Measurements from ENCODE around the gene TBC1D32. TPM values are rescaled to one million over a fixed set of nuclear protein-coding genes. Genes with fewer than 3 reads are reported as not detected.
"Not testable (repeated sequence)": the region's sequence is repeated elsewhere in the genome, so short reads cannot be mapped to it uniquely, and the experiment has no call there.

The TBC1D32 gene
- total RNA-seq, 1 donor from 2014 or later, result 8.9 TPM

DNA sequence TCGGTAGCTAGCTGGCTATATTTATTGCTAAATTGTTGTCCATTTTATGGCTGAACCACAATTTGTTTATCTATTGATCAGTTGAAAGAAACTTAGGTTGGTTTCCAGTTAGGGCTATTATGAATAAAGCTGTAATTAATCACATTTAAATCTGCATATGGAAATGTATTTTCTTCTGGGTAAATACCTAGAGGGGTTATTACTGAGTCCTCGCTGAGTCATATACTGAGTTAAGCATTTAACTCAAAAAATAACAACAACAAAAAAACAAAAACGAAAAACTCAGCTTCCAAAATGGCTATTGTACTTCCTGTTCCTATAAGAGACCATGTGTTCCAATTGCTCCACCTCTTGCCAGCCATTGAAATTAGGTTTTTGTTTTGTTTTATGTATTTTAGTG lies 258.2 kb downstream of the TBC1D32 start:
- Histone ChIP-seq H3K4me3 (ENCODE audit: insufficient read depth, low read depth, low read length) (no peak overlapping the region), H3K79me2 (ENCODE audit: insufficient read depth, low read length) (no peaks in the 10 kb centered on the region), H4K20me1 (ENCODE audit: insufficient read depth, low read length) (no peaks in the 10 kb centered on the region), H3K36me3 (ENCODE audit: insufficient read depth, low read length) (no peaks in the 10 kb centered on the region), H3K9me3 (ENCODE audit: insufficient read depth, low read depth, low read length) (no peaks in the 10 kb centered on the region), H3K27me3 (ENCODE audit: insufficient read depth, low read length) (no peaks in the 10 kb centered on the region), H3K4me2 (ENCODE audit: low read length) (no peak overlapping the region), H3K27ac (ENCODE audit: low read depth, low read length) (no peak overlapping the region), H3K9ac (ENCODE audit: low read length) (no peak overlapping the region), H3K4me1 (ENCODE audit: insufficient read depth, low read length) (no peaks in the 10 kb centered on the region), H2AFZ (ENCODE audit: low read depth, low read length) (no peak overlapping the region)
- H3K36me3 Mint-ChIP-seq (ENCODE audit: low read depth, unreplicated experiment), result no peaks in the 10 kb centered on the region
- DNase-seq (ENCODE audit: low read depth) (no peak), FAIRE-seq (no peak)
- no peaks in the 10 kb centered on the region for H3K27me3 Mint-ChIP-seq (ENCODE audit: low read depth, unreplicated experiment)
- H3K9me3 Mint-ChIP-seq (ENCODE audit: unreplicated experiment), result no peaks in the 10 kb centered on the region
- H3K4me3 Mint-ChIP-seq (ENCODE audit: unreplicated experiment), result no peak overlapping the region
- TF ChIP-seq, protein P1, sequence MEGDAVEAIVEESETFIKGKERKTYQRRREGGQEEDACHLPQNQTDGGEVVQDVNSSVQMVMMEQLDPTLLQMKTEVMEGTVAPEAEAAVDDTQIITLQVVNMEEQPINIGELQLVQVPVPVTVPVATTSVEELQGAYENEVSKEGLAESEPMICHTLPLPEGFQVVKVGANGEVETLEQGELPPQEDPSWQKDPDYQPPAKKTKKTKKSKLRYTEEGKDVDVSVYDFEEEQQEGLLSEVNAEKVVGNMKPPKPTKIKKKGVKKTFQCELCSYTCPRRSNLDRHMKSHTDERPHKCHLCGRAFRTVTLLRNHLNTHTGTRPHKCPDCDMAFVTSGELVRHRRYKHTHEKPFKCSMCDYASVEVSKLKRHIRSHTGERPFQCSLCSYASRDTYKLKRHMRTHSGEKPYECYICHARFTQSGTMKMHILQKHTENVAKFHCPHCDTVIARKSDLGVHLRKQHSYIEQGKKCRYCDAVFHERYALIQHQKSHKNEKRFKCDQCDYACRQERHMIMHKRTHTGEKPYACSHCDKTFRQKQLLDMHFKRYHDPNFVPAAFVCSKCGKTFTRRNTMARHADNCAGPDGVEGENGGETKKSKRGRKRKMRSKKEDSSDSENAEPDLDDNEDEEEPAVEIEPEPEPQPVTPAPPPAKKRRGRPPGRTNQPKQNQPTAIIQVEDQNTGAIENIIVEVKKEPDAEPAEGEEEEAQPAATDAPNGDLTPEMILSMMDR (IDR thresholded peaks at IDR 0.05; ENCODE audit: insufficient read depth, low read depth, low read length), result no peak
- no peak for TF ChIP-seq EZH2 (IDR thresholded peaks at IDR 0.05; ENCODE audit: insufficient read depth, low read length)
- H3K27ac Mint-ChIP-seq (ENCODE audit: unreplicated experiment), result peak overlapping the region; percentile 1
- H3K4me1 Mint-ChIP-seq (ENCODE audit: low read depth, unreplicated experiment), result no peaks in the 10 kb centered on the region

DNA sequence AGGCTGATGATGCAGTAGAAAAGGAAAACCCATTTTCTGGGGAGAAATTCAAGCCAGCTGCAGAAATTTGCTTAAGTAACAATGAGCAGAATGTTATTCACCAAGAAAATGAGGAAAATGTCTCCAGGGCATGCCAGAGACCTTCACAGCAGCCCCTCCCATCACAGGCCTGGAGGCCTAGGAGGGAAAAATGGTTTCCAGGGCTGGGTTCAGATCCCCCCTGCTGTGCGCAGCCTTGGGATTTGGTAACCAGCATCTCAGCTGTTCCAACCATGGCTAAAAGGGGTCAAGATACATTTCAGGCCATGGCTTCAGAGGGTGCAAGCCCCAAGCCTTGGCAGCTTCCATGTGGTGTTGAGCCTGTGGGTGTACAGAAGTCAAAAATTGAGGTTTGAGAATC lies 265.5 kb downstream of the TBC1D32 start:
- H3K36me3 ChIP-seq (ENCODE audit: insufficient read depth, low read length); FAIRE-seq; DNase-seq (ENCODE audit: low read depth); H3K27ac ChIP-seq (ENCODE audit: low read depth, low read length); H3K4me3 ChIP-seq (ENCODE audit: insufficient read depth, low read depth, low read length); H3K4me2 ChIP-seq (ENCODE audit: low read length); H2AFZ ChIP-seq (ENCODE audit: low read depth, low read length); H3K4me1 ChIP-seq (ENCODE audit: insufficient read depth, low read length); H3K27ac Mint-ChIP-seq (ENCODE audit: unreplicated experiment); H4K20me1 ChIP-seq (ENCODE audit: insufficient read depth, low read length); H3K27me3 ChIP-seq (ENCODE audit: insufficient read depth, low read length); H3K4me3 Mint-ChIP-seq (ENCODE audit: unreplicated experiment); H3K4me1 Mint-ChIP-seq (ENCODE audit: low read depth, unreplicated experiment); H3K27me3 Mint-ChIP-seq (ENCODE audit: low read depth, unreplicated experiment); H3K9ac ChIP-seq (ENCODE audit: low read length); H3K9me3 ChIP-seq (ENCODE audit: insufficient read depth, low read depth, low read length); H3K79me2 ChIP-seq (ENCODE audit: insufficient read depth, low read length): not testable (repeated sequence)
- peaks cover 12% of the 10 kb centered on the region for H3K36me3 Mint-ChIP-seq (ENCODE audit: low read depth, unreplicated experiment)
- H3K9me3 Mint-ChIP-seq (ENCODE audit: unreplicated experiment), result peaks cover 15% of the 10 kb centered on the region

DNA sequence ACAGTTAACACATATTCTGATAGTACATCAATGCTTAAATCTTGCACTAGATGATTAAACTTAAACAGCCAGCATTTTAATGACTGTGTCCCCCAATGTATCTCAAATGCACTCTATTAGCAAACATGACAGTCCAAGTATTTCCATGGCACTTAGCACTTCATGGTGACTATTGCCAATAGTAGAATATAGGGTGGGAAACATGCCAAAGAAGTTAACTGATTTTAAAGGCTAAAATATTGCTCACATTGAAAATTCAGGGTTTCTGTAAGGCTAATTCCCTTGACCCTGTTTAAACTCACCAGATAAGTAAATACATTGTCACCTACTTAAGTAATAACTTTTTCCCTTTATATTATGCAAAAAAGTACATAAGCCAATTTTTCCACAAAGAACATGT lies 266.9 kb downstream of the TBC1D32 start:
- Mint-ChIP-seq H3K9me3 (ENCODE audit: unreplicated experiment) (peaks cover 18% of the 10 kb centered on the region), H3K27ac (ENCODE audit: unreplicated experiment) (no peak overlapping the region), H3K36me3 (ENCODE audit: low read depth, unreplicated experiment) (peaks cover 12% of the 10 kb centered on the region), H3K4me3 (ENCODE audit: unreplicated experiment) (no peak overlapping the region), H3K27me3 (ENCODE audit: low read depth, unreplicated experiment) (no peaks in the 10 kb centered on the region), H3K4me1 (ENCODE audit: low read depth, unreplicated experiment) (no peaks in the 10 kb centered on the region)
- no peak overlapping the region for H2AFZ ChIP-seq (ENCODE audit: low read depth, low read length)
- DNase-seq (ENCODE audit: low read depth) (no peak), FAIRE-seq (no peak)
- no peaks in the 10 kb centered on the region for H3K4me1 ChIP-seq (ENCODE audit: insufficient read depth, low read length)
- no peak overlapping the region for H3K4me2 ChIP-seq (ENCODE audit: low read length)
- H3K27ac ChIP-seq (ENCODE audit: low read depth, low read length), result no peak overlapping the region
- no peak overlapping the region for H3K9ac ChIP-seq (ENCODE audit: low read length)
- H3K4me3 ChIP-seq (ENCODE audit: insufficient read depth, low read depth, low read length), result no peak overlapping the region
- no peaks in the 10 kb centered on the region for H3K79me2 ChIP-seq (ENCODE audit: insufficient read depth, low read length)
- H4K20me1 ChIP-seq (ENCODE audit: insufficient read depth, low read length), result no peaks in the 10 kb centered on the region
- H3K36me3 ChIP-seq (ENCODE audit: insufficient read depth, low read length), result no peaks in the 10 kb centered on the region
- H3K9me3 ChIP-seq (ENCODE audit: insufficient read depth, low read depth, low read length), result peaks cover 4% of the 10 kb centered on the region
- TF ChIP-seq, protein P1 (IDR thresholded peaks at IDR 0.05; ENCODE audit: insufficient read depth, low read depth, low read length), result no peak
- no peak for TF ChIP-seq EZH2 (IDR thresholded peaks at IDR 0.05; ENCODE audit: insufficient read depth, low read length)
- no peaks in the 10 kb centered on the region for H3K27me3 ChIP-seq (ENCODE audit: insufficient read depth, low read length)

Measured in astrocyte (in vitro differentiated cells and primary cell).